Brain microvascular endothelial cell (primary cell): ENCODE measurements around the gene FBXO46.

Source experiments
- DNase-seq: peaks from one replicate; pipeline ENCODE4 v3.0.0-alpha.2; 2020
- H3K27ac ChIP-seq: fragments of 250-450 bp; sonication (Bioruptor Pico); 2 replicates; pipeline ENCODE4 v1.5.1; 2020; ENCODE audit warnings: mild to moderate bottlenecking, moderate library complexity
- H3K27me3 ChIP-seq: fragments of 250-450 bp; sonication (Bioruptor Pico); replicated peaks from 2 replicates; pipeline ENCODE4 v1.5.1; 2020; ENCODE audit warnings: mild to moderate bottlenecking
- H3K36me3 ChIP-seq: fragments of 250-450 bp; sonication (Bioruptor Pico); replicated peaks from 2 replicates; pipeline ENCODE4 v1.5.1; 2020; ENCODE audit warnings: mild to moderate bottlenecking
- H3K4me3 ChIP-seq: 2 replicates; pipeline ENCODE4 v1.5.1; 2011; ENCODE audit warnings: low read depth, mild to moderate bottlenecking, control low read depth, low read length, moderate library complexity
- in situ Hi-C: cut with HindIII; loops from 2 replicates; pipeline ENCODE4 v1.10.0; 2017; ENCODE audit warnings: low sequenced_read_pairs, low pct_ligation_motif_present
- TF ChIP-seq, protein P1 (sequence below): IDR thresholded peaks from 2 replicates; pipeline ENCODE4 v1.5.1; 2011; ENCODE audit warnings: low read depth, mild to moderate bottlenecking, moderate library complexity, low read length, control low read depth, inconsistent platforms; ENCODE audit errors: missing control alignments

FBXO46 gene

DNA sequence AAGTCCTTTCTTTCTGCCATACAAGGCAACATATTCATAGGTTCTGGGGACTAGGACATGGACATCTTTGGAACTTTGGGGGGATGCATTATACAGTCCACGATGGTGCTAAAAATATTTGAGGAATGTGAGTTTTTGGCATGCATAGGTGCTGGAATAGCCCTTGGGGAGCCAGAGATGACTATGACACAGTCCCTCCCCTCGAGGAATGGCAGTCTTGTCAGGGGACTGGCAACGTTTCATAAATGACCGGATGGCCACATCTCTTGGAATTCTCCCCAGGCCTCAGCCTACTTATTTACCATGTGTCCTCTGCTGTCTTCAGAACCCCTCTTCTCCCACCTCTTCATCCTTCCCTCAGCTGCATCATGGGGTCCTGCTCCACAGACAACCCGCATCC is 16.2 kb upstream of the FBXO46 start:
- in situ Hi-C loops: no loop called here

DNA sequence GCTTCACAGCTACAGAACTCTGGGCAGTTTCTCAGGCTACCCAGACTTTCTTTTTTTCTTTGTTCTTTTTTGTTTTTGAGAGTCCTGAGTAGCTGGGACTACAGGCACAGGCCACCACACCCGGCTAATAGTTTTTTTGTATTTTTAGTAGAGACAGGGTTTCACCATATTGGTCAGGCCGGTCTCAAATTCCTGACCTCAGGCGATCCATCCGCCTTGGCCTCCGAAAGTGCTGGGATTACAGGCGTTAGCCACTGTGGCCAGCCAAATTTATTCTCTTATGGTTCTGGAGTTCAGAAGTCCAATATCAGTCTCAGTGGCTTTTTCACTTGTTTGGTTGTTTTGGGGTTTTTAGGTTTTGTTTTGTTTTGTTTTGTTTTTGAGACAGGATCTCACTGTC is 14.9 kb upstream of the FBXO46 start:
- Histone ChIP-seq H3K27ac (no peak overlapping the region), H3K36me3 (no peaks in the 10 kb centered on the region), H3K27me3 (no peaks in the 10 kb centered on the region), H3K4me3 (no peak overlapping the region)
- DNase-seq: no peak
- TF ChIP-seq, protein P1, sequence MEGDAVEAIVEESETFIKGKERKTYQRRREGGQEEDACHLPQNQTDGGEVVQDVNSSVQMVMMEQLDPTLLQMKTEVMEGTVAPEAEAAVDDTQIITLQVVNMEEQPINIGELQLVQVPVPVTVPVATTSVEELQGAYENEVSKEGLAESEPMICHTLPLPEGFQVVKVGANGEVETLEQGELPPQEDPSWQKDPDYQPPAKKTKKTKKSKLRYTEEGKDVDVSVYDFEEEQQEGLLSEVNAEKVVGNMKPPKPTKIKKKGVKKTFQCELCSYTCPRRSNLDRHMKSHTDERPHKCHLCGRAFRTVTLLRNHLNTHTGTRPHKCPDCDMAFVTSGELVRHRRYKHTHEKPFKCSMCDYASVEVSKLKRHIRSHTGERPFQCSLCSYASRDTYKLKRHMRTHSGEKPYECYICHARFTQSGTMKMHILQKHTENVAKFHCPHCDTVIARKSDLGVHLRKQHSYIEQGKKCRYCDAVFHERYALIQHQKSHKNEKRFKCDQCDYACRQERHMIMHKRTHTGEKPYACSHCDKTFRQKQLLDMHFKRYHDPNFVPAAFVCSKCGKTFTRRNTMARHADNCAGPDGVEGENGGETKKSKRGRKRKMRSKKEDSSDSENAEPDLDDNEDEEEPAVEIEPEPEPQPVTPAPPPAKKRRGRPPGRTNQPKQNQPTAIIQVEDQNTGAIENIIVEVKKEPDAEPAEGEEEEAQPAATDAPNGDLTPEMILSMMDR: no peak
- in situ Hi-C loops: no loop called here

More for the DNA sequence above, 16.2 kb upstream of the FBXO46 start:
- Histone ChIP-seq H3K4me3 (no peak overlapping the region), H3K36me3 (no peaks in the 10 kb centered on the region), H3K27me3 (no peaks in the 10 kb centered on the region), H3K27ac (no peak overlapping the region)
- TF ChIP-seq, protein P1: no peak
- DNase-seq: no peak

DNA sequence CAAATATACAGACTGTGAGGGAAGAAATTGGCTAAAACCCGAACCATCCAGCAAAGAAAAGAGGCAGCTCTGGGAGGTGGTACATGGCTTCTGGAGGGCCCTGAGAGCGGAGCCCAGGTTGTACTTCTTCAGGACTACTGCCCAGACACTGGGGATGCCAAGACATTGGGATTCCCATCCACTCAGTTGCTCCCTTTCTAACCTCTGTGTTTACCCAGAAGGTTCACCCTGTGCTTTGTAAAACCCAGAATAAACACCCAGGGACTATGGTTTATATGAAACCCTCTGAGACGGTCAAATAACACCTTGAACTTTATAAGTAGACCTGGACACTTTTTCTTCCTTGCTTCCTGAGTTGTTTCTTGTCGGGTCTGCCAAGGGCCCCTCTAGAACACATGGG is 12.3 kb upstream of the FBXO46 start:
- Histone ChIP-seq H3K27me3 (no peaks in the 10 kb centered on the region), H3K36me3 (no peaks in the 10 kb centered on the region), H3K4me3 (no peak overlapping the region), H3K27ac (no peak overlapping the region)
- in situ Hi-C loops: no loop called here
- TF ChIP-seq, protein P1: no peak
- DNase-seq: no peak

DNA sequence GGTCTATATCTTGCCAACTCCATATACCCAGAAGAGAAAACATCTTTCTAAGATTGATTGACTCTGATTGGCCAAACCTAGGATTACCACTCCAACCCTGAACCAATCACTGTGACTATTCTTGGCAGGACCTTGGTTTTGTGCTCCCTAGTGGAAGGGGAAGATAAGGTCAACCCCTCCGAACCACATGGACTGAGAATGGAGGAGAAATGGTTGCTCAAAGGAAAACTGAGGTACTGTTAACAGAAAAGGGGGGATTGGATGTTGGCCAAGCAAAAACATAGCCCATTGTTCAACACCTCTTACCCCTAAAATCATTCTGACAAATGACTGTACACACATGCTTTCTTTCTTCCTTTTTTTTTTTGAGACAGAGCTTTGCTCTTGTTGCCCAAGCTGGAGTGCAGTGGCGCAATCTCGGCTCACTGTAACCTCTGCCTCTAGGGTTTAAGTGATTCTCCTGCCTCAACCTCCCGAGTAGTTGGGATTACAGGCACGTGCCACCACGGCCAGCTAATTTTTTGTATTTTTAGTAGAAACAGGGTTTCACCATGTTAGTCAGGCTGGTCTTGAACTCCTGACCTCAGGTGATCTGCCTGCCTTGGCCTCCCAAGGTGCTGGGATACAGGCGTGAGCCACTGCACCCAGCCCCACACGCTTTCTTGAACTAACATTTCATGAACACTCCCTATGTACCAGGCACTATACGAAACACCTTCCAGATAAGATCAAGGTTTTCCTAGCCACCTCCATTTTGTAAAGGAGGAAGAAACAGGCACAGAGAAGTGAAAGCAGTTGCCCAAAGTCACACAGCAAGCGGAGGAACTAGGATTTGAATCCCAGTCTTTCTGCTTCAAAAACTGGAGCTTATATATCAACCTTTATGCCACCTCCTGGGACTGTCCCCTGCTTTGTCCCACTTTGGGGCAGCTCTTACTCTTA is 9.1 kb upstream of the FBXO46 start:
- no peak overlapping the region for H3K4me3 ChIP-seq
- H3K27ac ChIP-seq: no peak overlapping the region
- in situ Hi-C loops: no loop called here
- TF ChIP-seq, protein P1: no peak
- DNase-seq: no peak
- no peaks in the 10 kb centered on the region for H3K36me3 ChIP-seq
- no peaks in the 10 kb centered on the region for H3K27me3 ChIP-seq

DNA sequence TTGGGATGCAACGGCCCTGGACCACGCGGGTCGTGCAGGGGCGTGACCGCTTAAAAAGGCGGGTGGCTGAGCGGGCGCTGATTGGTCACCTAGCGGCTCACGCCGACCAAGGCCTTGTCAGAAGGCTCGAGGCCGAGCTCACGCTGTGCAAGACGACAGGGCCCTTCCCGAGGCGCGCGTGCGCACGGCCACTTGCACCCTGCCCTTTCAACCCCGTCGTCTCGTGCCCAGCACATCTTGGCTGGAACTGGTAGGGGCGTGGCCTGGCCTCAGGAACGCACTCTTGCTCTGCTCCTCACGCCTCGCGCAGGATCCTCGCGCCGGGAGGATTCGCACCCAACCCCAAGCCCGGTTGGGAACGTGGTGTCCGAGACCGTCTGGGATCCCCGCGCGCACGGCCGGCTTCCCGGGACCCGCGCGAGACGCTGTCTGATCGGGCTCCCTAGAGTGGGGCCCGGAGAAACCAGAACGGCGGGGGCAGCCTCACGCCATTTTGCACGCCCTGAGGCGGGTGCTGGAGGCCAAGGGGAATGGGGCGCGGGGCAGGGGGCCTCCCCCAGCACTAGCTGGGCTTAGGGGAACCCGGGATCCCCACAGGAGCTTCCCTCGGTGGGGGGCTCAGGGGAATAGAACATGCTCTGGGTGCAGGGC is 2.6 kb upstream of the FBXO46 start, which contains the start of gene MEIOSIN:
Gene MEIOSIN, plus strand, starts transcription at position 280 of the 651 bp plus-strand sequence. CDS start 1,938 bp downstream, outside the sequence.
- Histone ChIP-seq H3K36me3 (no peaks in the 10 kb centered on the region), H3K4me3 (no peak within 1 kb of the TSS), H3K27ac (no peak within 1 kb of the TSS), H3K27me3 (no peaks in the 10 kb centered on the region)
- no peak for DNase-seq
- TF ChIP-seq, protein P1: no peak
- in situ Hi-C loops: no loop called here
